ENCODE data around the gene CRTAP.

- no peak for TF ChIP-seq EZH2 (IDR thresholded peaks at IDR 0.05)
- TF ChIP-seq, protein P1, sequence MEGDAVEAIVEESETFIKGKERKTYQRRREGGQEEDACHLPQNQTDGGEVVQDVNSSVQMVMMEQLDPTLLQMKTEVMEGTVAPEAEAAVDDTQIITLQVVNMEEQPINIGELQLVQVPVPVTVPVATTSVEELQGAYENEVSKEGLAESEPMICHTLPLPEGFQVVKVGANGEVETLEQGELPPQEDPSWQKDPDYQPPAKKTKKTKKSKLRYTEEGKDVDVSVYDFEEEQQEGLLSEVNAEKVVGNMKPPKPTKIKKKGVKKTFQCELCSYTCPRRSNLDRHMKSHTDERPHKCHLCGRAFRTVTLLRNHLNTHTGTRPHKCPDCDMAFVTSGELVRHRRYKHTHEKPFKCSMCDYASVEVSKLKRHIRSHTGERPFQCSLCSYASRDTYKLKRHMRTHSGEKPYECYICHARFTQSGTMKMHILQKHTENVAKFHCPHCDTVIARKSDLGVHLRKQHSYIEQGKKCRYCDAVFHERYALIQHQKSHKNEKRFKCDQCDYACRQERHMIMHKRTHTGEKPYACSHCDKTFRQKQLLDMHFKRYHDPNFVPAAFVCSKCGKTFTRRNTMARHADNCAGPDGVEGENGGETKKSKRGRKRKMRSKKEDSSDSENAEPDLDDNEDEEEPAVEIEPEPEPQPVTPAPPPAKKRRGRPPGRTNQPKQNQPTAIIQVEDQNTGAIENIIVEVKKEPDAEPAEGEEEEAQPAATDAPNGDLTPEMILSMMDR (IDR thresholded peaks at IDR 0.05), result no peak
- no peak for TF ChIP-seq EZH2phosphoT487 (IDR thresholded peaks at IDR 0.05)
Measured at GRCh38 chr3:33139996-33140395, 26.2 kb downstream of the CRTAP start.

Data from neural progenitor cell (in vitro differentiated cells).